Calu3 (cell line): ENCODE measurements around the gene IGF2. TPM values are rescaled to one million over a fixed set of nuclear protein-coding genes. Genes with fewer than 3 reads are reported as not detected.
"Not testable (repeated sequence)": the region's sequence is repeated elsewhere in the genome, so short reads cannot be mapped to it uniquely, and the experiment has no call there.

Experiments used
- BruUV-seq: library from RNA; stranded (reverse); fragments of 400-500 nt; replicated peaks from 2 replicates; lab custom pipeline; 2021; lab: Mats Ljungman, UMichigan
- CTCF ChIA-PET: fragments of 300-600 bp; sonication (Branson Sonifier 250); formaldehyde crosslinking; loops from one replicate; lab custom pipeline; 2022; ENCODE audit warnings: antibody characterized with exemption; lab: Charles Lee
- DNase-seq: peaks from one replicate; pipeline ENCODE4 v3.0.0; 2022
- H3K27ac Mint-ChIP-seq: one replicate; pipeline ENCODE4 v1.8.0; 2022; ENCODE audit warnings: mixed read lengths; ENCODE audit not compliant: unreplicated experiment
- H3K27me3 Mint-ChIP-seq: one replicate; pipeline ENCODE4 v1.8.0; 2022; ENCODE audit warnings: mixed read lengths; ENCODE audit not compliant: unreplicated experiment
- H3K36me3 Mint-ChIP-seq: one replicate; pipeline ENCODE4 v1.8.0; 2022; ENCODE audit warnings: mild to moderate bottlenecking, moderate library complexity, mixed read lengths; ENCODE audit not compliant: insufficient read depth, unreplicated experiment
- H3K4me1 Mint-ChIP-seq: one replicate; pipeline ENCODE4 v1.8.0; 2022; ENCODE audit warnings: mild to moderate bottlenecking, low read depth, mixed read lengths; ENCODE audit not compliant: unreplicated experiment
- H3K4me3 Mint-ChIP-seq: one replicate; pipeline ENCODE4 v1.8.0; 2022; ENCODE audit warnings: mild to moderate bottlenecking, low read depth, moderate library complexity, mixed read lengths; ENCODE audit not compliant: unreplicated experiment
- H3K9me3 Mint-ChIP-seq: one replicate; pipeline ENCODE4 v1.8.0; 2022; ENCODE audit warnings: low read depth, mixed read lengths; ENCODE audit not compliant: unreplicated experiment
- CTCF ChIP-seq: fragments of 200-600 bp; IDR thresholded peaks from one replicate; pipeline ENCODE4 v1.8.0; 2022; ENCODE audit warnings: antibody characterized with exemption; ENCODE audit not compliant: unreplicated experiment
- intact Hi-C: fragments of 100-400 bp; cut with micrococcal nuclease; formaldehyde crosslinking; loops from one replicate; pipeline ENCODE4 v1.10.0; 2022; ENCODE audit not compliant: unreplicated experiment
- total RNA-seq: library from RNA; stranded (reverse); gene quantifications from 2 replicates; pipeline ENCODE4 v1.2.3, GENCODE V29; 2022

IGF2 gene
- total RNA-seq, 1 experiment from 2014 or later: 0.45 TPM

- TF ChIP-seq CTCF: no peak
- CTCF ChIA-PET: interaction anchor here (0.6 kb wide), 1 partner anchor 52 kb away, joined by 3 read pairs; no protein-coding TSS in a partner anchor
- intact Hi-C loops: no loop called here
- H3K4me3 Mint-ChIP-seq: no peak overlapping the region
- DNase-seq: no peak
- no TSS peak for BruUV-seq
- H3K36me3 Mint-ChIP-seq: no peaks in the 10 kb centered on the region
- H3K27me3 Mint-ChIP-seq: peaks cover 73% of the 10 kb centered on the region
- no peaks in the 10 kb centered on the region for H3K4me1 Mint-ChIP-seq
- H3K9me3 Mint-ChIP-seq: peaks cover 3% of the 10 kb centered on the region
- no peak overlapping the region for H3K27ac Mint-ChIP-seq
Observed at GRCh38 chr11:2128511-2129307, 10.5 kb downstream of the IGF2 start.

- intact Hi-C loops: no loop called here
- no peak overlapping the region for H3K4me3 Mint-ChIP-seq
- H3K36me3 Mint-ChIP-seq: no peaks in the 10 kb centered on the region
- H3K9me3 Mint-ChIP-seq: peaks cover 3% of the 10 kb centered on the region
- CTCF ChIA-PET: no interaction called here
- DNase-seq: no peak
- no peak for TF ChIP-seq CTCF
- H3K27me3 Mint-ChIP-seq: peaks cover 73% of the 10 kb centered on the region
- BruUV-seq: no TSS peak
- H3K27ac Mint-ChIP-seq: no peak overlapping the region
- H3K4me1 Mint-ChIP-seq: no peaks in the 10 kb centered on the region
Observed at GRCh38 chr11:2128130-2128510, 11.1 kb downstream of the IGF2 start.

- no peak overlapping the region for H3K27ac Mint-ChIP-seq
- H3K4me3 Mint-ChIP-seq: no peak overlapping the region
- intact Hi-C loops: no loop called here
- no peaks in the 10 kb centered on the region for H3K36me3 Mint-ChIP-seq
- H3K9me3 Mint-ChIP-seq: peaks cover 3% of the 10 kb centered on the region
- CTCF ChIA-PET: interaction anchor here (0.8 kb wide), 1 partner anchor 23 kb away, joined by 3 read pairs; no protein-coding TSS in a partner anchor
- no peaks in the 10 kb centered on the region for H3K4me1 Mint-ChIP-seq
- no peak for TF ChIP-seq CTCF
- peaks cover 73% of the 10 kb centered on the region for H3K27me3 Mint-ChIP-seq
- no TSS peak for BruUV-seq
- no peak for DNase-seq
Observed at GRCh38 chr11:2127482-2128129, 11.6 kb downstream of the IGF2 start.

- intact Hi-C loops: no loop called here
- peaks cover 3% of the 10 kb centered on the region for H3K9me3 Mint-ChIP-seq
- no peak overlapping the region for H3K27ac Mint-ChIP-seq
- no peak for TF ChIP-seq CTCF
- no peak for DNase-seq
- no peak overlapping the region for H3K4me3 Mint-ChIP-seq
- H3K4me1 Mint-ChIP-seq: no peaks in the 10 kb centered on the region
- H3K36me3 Mint-ChIP-seq: no peaks in the 10 kb centered on the region
- BruUV-seq: no TSS peak
- CTCF ChIA-PET: no interaction called here
- peaks cover 73% of the 10 kb centered on the region for H3K27me3 Mint-ChIP-seq
Observed at GRCh38 chr11:2126520-2127085, 12.6 kb downstream of the IGF2 start.

- BruUV-seq, H3K36me3 Mint-ChIP-seq, H3K9me3 Mint-ChIP-seq, DNase-seq, H3K27ac Mint-ChIP-seq, H3K4me3 Mint-ChIP-seq, intact Hi-C loops, CTCF ChIA-PET, H3K4me1 Mint-ChIP-seq: not testable (repeated sequence)
- H3K27me3 Mint-ChIP-seq: peaks cover 78% of the 10 kb centered on the region
Observed at GRCh38 chr11:2124736-2125484, 14.3 kb downstream of the IGF2 start.
